GM18507 (cell line): Measurements from ENCODE around the gene HMGN5.
A peak's percentile ranks its signal among the peaks of the same experiment; 100 is the strongest.

ENCODE experiments used
- DNase-seq: peaks from one replicate; pipeline ENCODE4 v3.0.0; 2011; ENCODE audit warnings: low read depth; ENCODE audit not compliant: insufficient read length; ENCODE audit errors: extremely low spot score
- FAIRE-seq: peaks from 2 replicates; lab custom pipeline; 2011; peaks lifted over from hg19 to GRCh38; lab: Jason Lieb, UNC

The HMGN5 gene

GRCh38 chrX:81121513-81122363 is 80.0 kb downstream of the HMGN5 start:
- FAIRE-seq: peak; percentile 94
- peak; percentile 54 for DNase-seq

- DNase-seq (no peak), FAIRE-seq (no peak)
Observed at GRCh38 chrX:81120936-81121371, 80.8 kb downstream of the HMGN5 start.

- FAIRE-seq: peak; percentile 94
Observed at GRCh38 chrX:81120258-81120935, 81.3 kb downstream of the HMGN5 start.

GRCh38 chrX:81114757-81115156 is 87.0 kb downstream of the HMGN5 start:
- DNase-seq (no peak), FAIRE-seq (no peak)

More at GRCh38 chrX:81120258-81120935, 81.3 kb downstream of the HMGN5 start:
- DNase-seq: no peak

GRCh38 chrX:81110286-81110685 is 91.4 kb downstream of the HMGN5 start:
- FAIRE-seq (no peak), DNase-seq (no peak)

GRCh38 chrX:81082649-81083048 is 119.1 kb downstream of the HMGN5 start:
- no peak for DNase-seq
- FAIRE-seq: no peak
